ENCODE measurements around the gene B9D2. TPM values are rescaled to one million over a fixed set of nuclear protein-coding genes. Genes with fewer than 3 reads are reported as not detected.
A peak's percentile ranks its signal among the peaks of the same experiment; 100 is the strongest.
"Not testable (repeated sequence)": the region's sequence is repeated elsewhere in the genome, so short reads cannot be mapped to it uniquely, and the experiment has no call there.

B9D2 gene
- polyA plus RNA-seq, 3 donors = 12.2 to 32.5 (median 25.1) TPM

DNA sequence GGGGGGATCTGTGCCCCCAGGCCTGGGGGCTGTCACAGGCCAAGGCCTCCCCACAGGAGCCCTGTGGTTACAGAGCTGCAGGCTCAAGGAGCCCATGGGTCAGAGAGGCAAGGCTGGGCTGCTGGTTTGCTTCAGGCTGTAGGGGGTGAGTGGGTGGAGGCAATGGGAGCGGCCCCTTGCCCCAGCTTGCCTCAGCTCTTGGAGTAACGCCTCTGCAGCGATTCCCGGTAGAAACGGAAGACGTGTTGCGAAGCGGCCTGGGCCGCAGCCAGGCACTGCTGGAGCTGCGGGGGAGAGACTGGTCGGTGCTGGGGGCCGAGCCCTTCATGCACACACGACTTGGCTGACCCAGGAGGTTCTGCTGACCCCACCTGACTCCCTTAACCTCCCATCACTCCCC lies 22.5 kb upstream of the B9D2 start:
- Histone ChIP-seq H3K79me2 (ENCODE audit: insufficient read depth, low read length) (no peaks in the 10 kb centered on the region), H3K9ac (ENCODE audit: insufficient read depth, low read length, poor library complexity, severe bottlenecking) (no peak overlapping the region), H3K9me3 (replicated peaks in 1 of 2; ENCODE audit: control insufficient read depth in 1 of 2, insufficient read depth in 1 of 2, low read length in 2 of 2) (no peaks in the 10 kb centered on the region), H3K27me3 (ENCODE audit: control insufficient read depth in 2 of 2, insufficient read depth in 2 of 2, low read length in 2 of 2) (no peaks in the 10 kb centered on the region), H3K36me3 (replicated peaks in 1 of 2; ENCODE audit: control insufficient read depth in 1 of 2, insufficient read depth in 2 of 2, low read length in 2 of 2) (peaks cover 61 to 93% of the 10 kb centered on the region in 2 donors), H4K20me1 (ENCODE audit: insufficient read depth, low read length) (no peaks in the 10 kb centered on the region), H3K4me1 (ENCODE audit: control insufficient read depth in 1 of 2, insufficient read depth in 2 of 2, low read length in 2 of 2) (peaks cover 0 to 5% of the 10 kb centered on the region in 2 donors), H3K27ac (ENCODE audit: low read depth in 1 of 2, low read length in 2 of 2) (peak overlapping the region in 1 of 2 donors; percentile 26), H3K4me3 (replicated peaks in 1 of 3; ENCODE audit: low read depth in 2 of 3, low read length in 3 of 3) (no peak overlapping the region), H2AFZ (ENCODE audit: insufficient read depth, low read depth, low read length, poor library complexity, severe bottlenecking) (no peak overlapping the region), H3K4me2 (replicated peaks; ENCODE audit: extremely low read depth, low read length, poor library complexity, severe bottlenecking) (no peak overlapping the region)
- Mint-ChIP-seq H3K27ac (no peak overlapping the region), H3K36me3 (peaks cover 69 to 87% of the 10 kb centered on the region in 2 donors), H3K9me3 (no peaks in the 10 kb centered on the region), H3K4me1 (peaks cover 7% of the 10 kb centered on the region), H3K4me3 (no peak overlapping the region), H3K27me3 (ENCODE audit: low read depth in 3 of 3) (peaks cover 0 to 3% (median 0%) of the 10 kb centered on the region in 3 donors)
- TF ChIP-seq, protein P1, sequence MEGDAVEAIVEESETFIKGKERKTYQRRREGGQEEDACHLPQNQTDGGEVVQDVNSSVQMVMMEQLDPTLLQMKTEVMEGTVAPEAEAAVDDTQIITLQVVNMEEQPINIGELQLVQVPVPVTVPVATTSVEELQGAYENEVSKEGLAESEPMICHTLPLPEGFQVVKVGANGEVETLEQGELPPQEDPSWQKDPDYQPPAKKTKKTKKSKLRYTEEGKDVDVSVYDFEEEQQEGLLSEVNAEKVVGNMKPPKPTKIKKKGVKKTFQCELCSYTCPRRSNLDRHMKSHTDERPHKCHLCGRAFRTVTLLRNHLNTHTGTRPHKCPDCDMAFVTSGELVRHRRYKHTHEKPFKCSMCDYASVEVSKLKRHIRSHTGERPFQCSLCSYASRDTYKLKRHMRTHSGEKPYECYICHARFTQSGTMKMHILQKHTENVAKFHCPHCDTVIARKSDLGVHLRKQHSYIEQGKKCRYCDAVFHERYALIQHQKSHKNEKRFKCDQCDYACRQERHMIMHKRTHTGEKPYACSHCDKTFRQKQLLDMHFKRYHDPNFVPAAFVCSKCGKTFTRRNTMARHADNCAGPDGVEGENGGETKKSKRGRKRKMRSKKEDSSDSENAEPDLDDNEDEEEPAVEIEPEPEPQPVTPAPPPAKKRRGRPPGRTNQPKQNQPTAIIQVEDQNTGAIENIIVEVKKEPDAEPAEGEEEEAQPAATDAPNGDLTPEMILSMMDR (IDR thresholded peaks at IDR 0.05) = no peak
- intact Hi-C loops (cut with micrococcal nuclease) = no loop called here
- WGBS (ENCODE audit: insufficient coverage) = 100% methylated on average over 1 of the region's 13 CpGs
- DNase-seq = no peak

DNA sequence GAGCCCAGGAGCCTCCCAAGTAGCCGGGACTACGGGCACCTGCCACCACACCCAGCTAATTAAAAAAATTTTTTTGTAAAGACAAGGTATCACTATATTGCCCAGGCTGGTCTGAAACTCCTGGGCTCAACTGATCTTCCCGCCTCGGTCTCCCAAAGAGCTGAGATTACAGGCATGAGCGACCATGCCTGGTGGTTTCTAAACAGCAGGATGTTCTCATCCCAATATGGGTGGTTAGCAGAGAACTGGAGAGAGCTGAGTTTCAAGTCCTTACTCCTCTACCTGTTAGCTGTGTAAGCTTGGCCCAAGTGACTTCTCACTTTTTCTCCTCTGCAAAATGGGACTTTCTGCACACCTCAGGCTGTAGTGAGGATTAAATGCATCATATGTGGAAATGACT lies 20.4 kb upstream of the B9D2 start:
- Histone ChIP-seq H3K27ac (ENCODE audit: low read depth in 1 of 2, low read length in 2 of 2) (no peak overlapping the region), H3K36me3 (replicated peaks in 1 of 2; ENCODE audit: control insufficient read depth in 1 of 2, insufficient read depth in 2 of 2, low read length in 2 of 2) (peaks cover 43 to 73% of the 10 kb centered on the region in 2 donors), H3K4me1 (ENCODE audit: control insufficient read depth in 1 of 2, insufficient read depth in 2 of 2, low read length in 2 of 2) (peaks cover 14 to 22% of the 10 kb centered on the region in 2 donors), H3K27me3 (ENCODE audit: control insufficient read depth in 2 of 2, insufficient read depth in 2 of 2, low read length in 2 of 2) (no peaks in the 10 kb centered on the region), H3K4me3 (replicated peaks in 1 of 3; ENCODE audit: low read depth in 2 of 3, low read length in 3 of 3) (no peak overlapping the region), H3K9ac (ENCODE audit: insufficient read depth, low read length, poor library complexity, severe bottlenecking) (no peak overlapping the region), H3K79me2 (ENCODE audit: insufficient read depth, low read length) (no peaks in the 10 kb centered on the region), H2AFZ (ENCODE audit: insufficient read depth, low read depth, low read length, poor library complexity, severe bottlenecking) (no peak overlapping the region), H3K4me2 (replicated peaks; ENCODE audit: extremely low read depth, low read length, poor library complexity, severe bottlenecking) (no peak overlapping the region), H3K9me3 (replicated peaks in 1 of 2; ENCODE audit: control insufficient read depth in 1 of 2, insufficient read depth in 1 of 2, low read length in 2 of 2) (no peaks in the 10 kb centered on the region), H4K20me1 (ENCODE audit: insufficient read depth, low read length) (no peaks in the 10 kb centered on the region)
- no CpG with 5 or more reads among the region's 5 CpGs for WGBS (ENCODE audit: insufficient coverage)
- Mint-ChIP-seq H3K4me1 (peaks cover 19% of the 10 kb centered on the region), H3K9me3 (no peaks in the 10 kb centered on the region), H3K27ac (peak overlapping the region in 2 of 7 donors; percentile 75 to 76), H3K4me3 (no peak overlapping the region), H3K36me3 (peaks cover 52 to 76% of the 10 kb centered on the region in 2 donors), H3K27me3 (ENCODE audit: low read depth in 3 of 3) (peaks cover 0 to 2% (median 0%) of the 10 kb centered on the region in 3 donors)
- intact Hi-C loops (cut with micrococcal nuclease) = no loop called here
- TF ChIP-seq, protein P1 (IDR thresholded peaks at IDR 0.05) = no peak
- no peak for DNase-seq

DNA sequence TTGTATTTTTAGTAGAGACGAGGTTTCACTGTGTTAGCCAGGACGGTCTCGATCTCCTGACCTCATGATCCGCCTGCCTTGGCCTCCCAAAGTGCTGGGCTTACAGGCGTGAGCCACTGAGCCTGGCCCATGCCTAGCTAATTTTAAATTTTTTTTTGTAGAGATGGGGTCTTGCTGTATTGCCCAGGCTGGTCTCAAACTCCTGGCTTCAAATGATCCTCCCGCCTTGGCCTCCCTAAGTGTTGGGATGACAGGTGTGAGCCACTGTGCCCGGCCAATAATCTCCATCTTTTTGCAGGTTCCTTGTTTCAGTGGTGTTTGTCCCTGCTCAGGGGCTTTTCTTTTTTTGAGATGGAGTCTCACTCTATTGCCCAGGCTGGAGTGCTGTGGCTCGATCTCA lies 17.6 kb upstream of the B9D2 start:
- H3K4me2 ChIP-seq (replicated peaks; ENCODE audit: extremely low read depth, low read length, poor library complexity, severe bottlenecking); intact Hi-C loops (cut with micrococcal nuclease); DNase-seq; H3K27me3 Mint-ChIP-seq (ENCODE audit: low read depth in 3 of 3); H3K4me3 ChIP-seq (replicated peaks in 1 of 3; ENCODE audit: low read depth in 2 of 3, low read length in 3 of 3); H3K9me3 Mint-ChIP-seq; H3K4me3 Mint-ChIP-seq; H3K27me3 ChIP-seq (ENCODE audit: control insufficient read depth in 2 of 2, insufficient read depth in 2 of 2, low read length in 2 of 2); H4K20me1 ChIP-seq (ENCODE audit: insufficient read depth, low read length); H3K9ac ChIP-seq (ENCODE audit: insufficient read depth, low read length, poor library complexity, severe bottlenecking); H2AFZ ChIP-seq (ENCODE audit: insufficient read depth, low read depth, low read length, poor library complexity, severe bottlenecking); H3K27ac ChIP-seq (ENCODE audit: low read depth in 1 of 2, low read length in 2 of 2); H3K9me3 ChIP-seq (replicated peaks in 1 of 2; ENCODE audit: control insufficient read depth in 1 of 2, insufficient read depth in 1 of 2, low read length in 2 of 2): not testable (repeated sequence)
- peaks cover 27 to 49% of the 10 kb centered on the region in 2 donors for H3K36me3 ChIP-seq (replicated peaks in 1 of 2; ENCODE audit: control insufficient read depth in 1 of 2, insufficient read depth in 2 of 2, low read length in 2 of 2)
- H3K79me2 ChIP-seq (ENCODE audit: insufficient read depth, low read length) = peaks cover 13% of the 10 kb centered on the region
- Mint-ChIP-seq H3K36me3 (peaks cover 30 to 61% of the 10 kb centered on the region in 2 donors), H3K27ac (peak overlapping the region in 1 of 7 donors; percentile 54), H3K4me1 (peaks cover 39% of the 10 kb centered on the region)
- WGBS (ENCODE audit: insufficient coverage) = 97% methylated on average over 5 of the region's 8 CpGs
- peaks cover 41 to 45% of the 10 kb centered on the region in 2 donors for H3K4me1 ChIP-seq (ENCODE audit: control insufficient read depth in 1 of 2, insufficient read depth in 2 of 2, low read length in 2 of 2)
